Sigmoid colon (tissue), 7 donors: Measurements from ENCODE around the gene GPC5. TPM values are rescaled to one million over a fixed set of nuclear protein-coding genes. Genes with fewer than 3 reads are reported as not detected.
A peak's percentile ranks its signal among the peaks of the same experiment; 100 is the strongest.

Source experiments
- DNase-seq: peaks from one replicate; pipeline ENCODE4 v3.0.0-alpha.2; 2019
- H3K27ac ChIP-seq, 4 donors: fragments of 200-600 bp; sonication (generic); one replicate each; pipeline ENCODE4 v1.5.1; 2016 to 2019; ENCODE audit warnings: mild to moderate bottlenecking in 1 of 4
- H3K27me3 ChIP-seq, 3 donors: fragments of 200-600 bp; sonication (generic); one replicate each; pipeline ENCODE4 v1.5.1; 2019; ENCODE audit warnings: mild to moderate bottlenecking in 1 of 3
- H3K36me3 ChIP-seq, 4 donors: fragments of 200-600 bp; sonication (generic); one replicate each; pipeline ENCODE4 v1.5.1; 2016 to 2019
- H3K4me1 ChIP-seq, 4 donors: fragments of 200-600 bp; sonication (generic); one replicate each; pipeline ENCODE4 v1.5.1; 2017 to 2019
- H3K4me3 ChIP-seq, 4 donors: fragments of 200-600 bp; sonication (generic); one replicate each; pipeline ENCODE4 v1.5.1; 2017 to 2019; ENCODE audit warnings: mild to moderate bottlenecking in 2 of 4, moderate library complexity in 1 of 4
- H3K9me3 ChIP-seq, 4 donors: fragments of 200-600 bp in 3 of 4; sonication (generic) in 3 of 4; one replicate each; pipeline versions ENCODE4 v1.5.1 to v1.6.1; 2013 to 2019
- CTCF ChIP-seq, 4 experiments: fragments of 450-650 bp in 3 of 4; fragments of 200-600 bp in 1 of 4; IDR thresholded peaks; one replicate each; pipeline ENCODE4 v1.5.1; 2016 to 2019; ENCODE audit warnings: antibody characterized with exemption in 4 of 4, mild to moderate bottlenecking in 3 of 4, moderate library complexity in 2 of 4
- EP300 ChIP-seq, 4 donors: sonication (generic); formaldehyde crosslinking; IDR thresholded peaks; one replicate each; pipeline ENCODE4 v1.6.1; 2017; ENCODE audit warnings: antibody characterized with exemption in 4 of 4
- POLR2A ChIP-seq, 2 donors: fragments of 450-650 bp; IDR thresholded peaks; one replicate each; pipeline ENCODE4 v1.6.1; 2016; ENCODE audit warnings: antibody characterized with exemption in 2 of 2, mild to moderate bottlenecking in 2 of 2, moderate library complexity in 2 of 2
- POLR2AphosphoS5 ChIP-seq, 4 donors: sonication (generic); formaldehyde crosslinking; IDR thresholded peaks; one replicate each; pipeline ENCODE4 v1.6.1; 2017; ENCODE audit warnings: antibody characterized with exemption in 4 of 4
- WGBS, 2 donors: extraction: QIAGEN DNeasy Blood & Tissue Kit; methylation state at CpG; one replicate each; pipeline ENCODE4 v1.1.7; 2013; 5-methylcytosine and 5-hydroxymethylcytosine counted together
- intact Hi-C: fragments of 100-400 bp; cut with DNase I; formaldehyde crosslinking; loops from one replicate; pipeline ENCODE4 v1.15.1; 2023
- polyA plus RNA-seq, 3 donors: library from polyadenylated mRNA; stranded (reverse); fragments of 200-250 nt; gene quantifications; one replicate each; pipeline ENCODE4 v1.2.3, GENCODE V29; 2013
- total RNA-seq, 4 donors: library from RNA; depleted of rRNA; stranded (reverse); fragments of >200 nt; gene quantifications; one replicate each; pipeline ENCODE4 v1.1.0, GENCODE V29; 2016
- donor health status: healthy with polysubstance abuse.
- donor health status: Bipolar disorder and iron deficiency.
- donor health status: healthy.

GPC5 gene
- total and polyA plus RNA-seq, 7 donors: 0.39 to 3.9 (median 2.9) TPM; not detected in 2

GRCh38 chr13:92842145-92842544 is 1443.7 kb downstream of the GPC5 start:
- H3K4me1 ChIP-seq: peaks cover 0 to 22% (median 6%) of the 10 kb centered on the region in 4 donors
- H3K27me3 ChIP-seq: no peaks in the 10 kb centered on the region
- intact Hi-C loops: no loop called here
- H3K27ac ChIP-seq: peak overlapping the region in 1 of 4 donors; percentile 13
- WGBS, 2 donors: 78 to 87% methylated on average over 2 of the region's 2 CpGs
- no peaks in the 10 kb centered on the region for H3K9me3 ChIP-seq
- no peak for DNase-seq
- no peak overlapping the region for H3K4me3 ChIP-seq
- TF ChIP-seq POLR2A (IDR thresholded peaks at IDR 0.05): no peak
- TF ChIP-seq CTCF (IDR thresholded peaks at IDR 0.05): no peak
- TF ChIP-seq EP300 (IDR thresholded peaks at IDR 0.05): no peak
- no peaks in the 10 kb centered on the region for H3K36me3 ChIP-seq

GRCh38 chr13:92843549-92843948 is 1445.1 kb downstream of the GPC5 start:
- Histone ChIP-seq H3K27ac (no peak overlapping the region), H3K36me3 (no peaks in the 10 kb centered on the region), H3K4me3 (no peak overlapping the region), H3K9me3 (no peaks in the 10 kb centered on the region), H3K4me1 (peaks cover 0 to 22% (median 6%) of the 10 kb centered on the region in 4 donors), H3K27me3 (no peaks in the 10 kb centered on the region)
- no peak for TF ChIP-seq POLR2A (IDR thresholded peaks at IDR 0.05)
- TF ChIP-seq EP300 (IDR thresholded peaks at IDR 0.05): no peak
- TF ChIP-seq CTCF (IDR thresholded peaks at IDR 0.05): no peak
- no peak for TF ChIP-seq POLR2AphosphoS5 (IDR thresholded peaks at IDR 0.05)
- intact Hi-C loops: no loop called here
- DNase-seq: no peak
- 11 to 47% methylated on average over 4 of the region's 4 CpGs for WGBS, 2 donors

GRCh38 chr13:92849381-92849780 is 1451.0 kb downstream of the GPC5 start:
- no peaks in the 10 kb centered on the region for H3K36me3 ChIP-seq
- H3K27ac ChIP-seq: no peak overlapping the region
- no peak overlapping the region for H3K4me3 ChIP-seq
- no peaks in the 10 kb centered on the region for H3K4me1 ChIP-seq
- no peak for TF ChIP-seq POLR2AphosphoS5 (IDR thresholded peaks at IDR 0.05)
- no peak for TF ChIP-seq CTCF (IDR thresholded peaks at IDR 0.05)
- DNase-seq: no peak
- H3K27me3 ChIP-seq: no peaks in the 10 kb centered on the region
- no peaks in the 10 kb centered on the region for H3K9me3 ChIP-seq
- intact Hi-C loops: no loop called here

- Histone ChIP-seq H3K27me3 (no peaks in the 10 kb centered on the region), H3K4me3 (no peak overlapping the region), H3K4me1 (no peaks in the 10 kb centered on the region), H3K36me3 (no peaks in the 10 kb centered on the region), H3K27ac (no peak overlapping the region), H3K9me3 (no peaks in the 10 kb centered on the region)
- 72 to 83% methylated on average over 6 of the region's 6 CpGs for WGBS, 2 donors
- no peak for TF ChIP-seq POLR2AphosphoS5 (IDR thresholded peaks at IDR 0.05)
- TF ChIP-seq EP300 (IDR thresholded peaks at IDR 0.05): no peak
- no peak for TF ChIP-seq CTCF (IDR thresholded peaks at IDR 0.05)
- TF ChIP-seq POLR2A (IDR thresholded peaks at IDR 0.05): no peak
- intact Hi-C loops: no loop called here
- no peak for DNase-seq
These were observed 1466.3 kb downstream of the GPC5 start for GRCh38 chr13:92864584-92865284.

GRCh38 chr13:92873029-92873428 is 1474.6 kb downstream of the GPC5 start:
- H3K4me1 ChIP-seq: no peaks in the 10 kb centered on the region
- no peak for DNase-seq
- intact Hi-C loops: no loop called here
- H3K27me3 ChIP-seq: no peaks in the 10 kb centered on the region
- no peaks in the 10 kb centered on the region for H3K36me3 ChIP-seq
- H3K27ac ChIP-seq: no peak overlapping the region
- no peaks in the 10 kb centered on the region for H3K9me3 ChIP-seq
- TF ChIP-seq CTCF (IDR thresholded peaks at IDR 0.05): no peak
- no peak for TF ChIP-seq POLR2A (IDR thresholded peaks at IDR 0.05)
- no peak for TF ChIP-seq POLR2AphosphoS5 (IDR thresholded peaks at IDR 0.05)
- TF ChIP-seq EP300 (IDR thresholded peaks at IDR 0.05): no peak
- no peak overlapping the region for H3K4me3 ChIP-seq
- WGBS, 2 donors: 54 to 66% methylated on average over 3 of the region's 3 CpGs
